Erythroblast (primary cell): ENCODE data around the gene SLC17A7.

Experiments used
- DNase-seq, 2 experiments: peaks; one replicate each; lab custom pipeline; 2025; lab: John Stamatoyannopoulos, UW
- GATA1 ChIP-seq: IDR thresholded peaks from 2 replicates; pipeline ENCODE4 v1.6.1; 2011; ENCODE audit warnings: low read depth, mild to moderate bottlenecking, control low read depth, low read length, moderate library complexity
- POLR2A ChIP-seq: IDR thresholded peaks from 2 replicates; pipeline ENCODE4 v1.6.1; 2011; ENCODE audit warnings: mild to moderate bottlenecking, low read length

The SLC17A7 gene

GRCh38 chr19:49390131-49390928 lies 51.0 kb downstream of the SLC17A7 start:
- TF ChIP-seq GATA1: no peak
- no peak for TF ChIP-seq POLR2A
- no peak for DNase-seq

GRCh38 chr19:49389406-49389805 lies 51.9 kb downstream of the SLC17A7 start:
- TF ChIP-seq POLR2A (no peak), GATA1 (no peak)

GRCh38 chr19:49387936-49388372 lies 53.4 kb downstream of the SLC17A7 start, which contains the start of gene KASH5:
TSS of gene KASH5 (plus strand) at chr19:49388249. CDS start at chr19:49390884, 2,635 bp downstream.
- TF ChIP-seq GATA1 (no peak), POLR2A (no peak)
- DNase-seq: peak in 1 of 2 experiments; percentile 59

More at GRCh38 chr19:49389406-49389805, 51.9 kb downstream of the SLC17A7 start:
- no peak for DNase-seq

GRCh38 chr19:49383599-49383998 lies 57.7 kb downstream of the SLC17A7 start:
- no peak for DNase-seq
- TF ChIP-seq GATA1 (no peak), POLR2A (no peak)

- DNase-seq: no peak
- TF ChIP-seq GATA1 (no peak), POLR2A (no peak)
Observed at GRCh38 chr19:49382639-49383038, 58.7 kb downstream of the SLC17A7 start.

- TF ChIP-seq GATA1 (no peak), POLR2A (no peak)
- DNase-seq: no peak
Observed at GRCh38 chr19:49380391-49380790, 60.9 kb downstream of the SLC17A7 start.
